HL-60 (cell line): ENCODE measurements around the gene CFAP44.

Source experiments
- DNase-seq, 2 experiments: peaks; one replicate each; pipeline ENCODE4 v3.0.0-alpha.2; 2010 to 2020; ENCODE audit warnings: low read depth in 1 of 2, low spot score in 1 of 2
- H3K27ac ChIP-seq: fragments of 250-450 bp; sonication (Bioruptor Pico); replicated peaks from 2 replicates; pipeline ENCODE4 v1.5.1; 2020; ENCODE audit warnings: mild to moderate bottlenecking, moderate library complexity
- H3K27me3 ChIP-seq: fragments of 250-450 bp; sonication (Bioruptor Pico); 2 replicates; pipeline ENCODE4 v1.5.1; 2021; ENCODE audit warnings: mild to moderate bottlenecking, moderate library complexity; ENCODE audit not compliant: insufficient read depth, poor library complexity, severe bottlenecking
- H3K4me3 ChIP-seq: replicated peaks from 2 replicates; pipeline ENCODE4 v1.5.1; 2011; ENCODE audit warnings: mild to moderate bottlenecking, control low read depth, low read length; ENCODE audit not compliant: insufficient read depth
- CTCF ChIP-seq: IDR thresholded peaks from one replicate; pipeline ENCODE4 v1.5.1; 2011; ENCODE audit warnings: low read length, control low read depth, inconsistent platforms; ENCODE audit not compliant: insufficient read depth
- GABPA ChIP-seq: IDR thresholded peaks from 2 replicates; pipeline ENCODE4 v1.6.1; 2012; ENCODE audit warnings: low read depth
- POLR2AphosphoS5 ChIP-seq: IDR thresholded peaks from 2 replicates; pipeline ENCODE4 v1.6.1; 2012; ENCODE audit warnings: low read depth
- SPI1 ChIP-seq: IDR thresholded peaks from 2 replicates; pipeline ENCODE4 v1.6.1; 2012; ENCODE audit warnings: low read depth, mild to moderate bottlenecking, borderline replicate concordance
- TF ChIP-seq, protein P1 (sequence below): IDR thresholded peaks from 2 replicates; pipeline ENCODE4 v1.6.1; 2012; ENCODE audit warnings: low read depth; ENCODE audit not compliant: insufficient replicate concordance

Gene CFAP44

DNA sequence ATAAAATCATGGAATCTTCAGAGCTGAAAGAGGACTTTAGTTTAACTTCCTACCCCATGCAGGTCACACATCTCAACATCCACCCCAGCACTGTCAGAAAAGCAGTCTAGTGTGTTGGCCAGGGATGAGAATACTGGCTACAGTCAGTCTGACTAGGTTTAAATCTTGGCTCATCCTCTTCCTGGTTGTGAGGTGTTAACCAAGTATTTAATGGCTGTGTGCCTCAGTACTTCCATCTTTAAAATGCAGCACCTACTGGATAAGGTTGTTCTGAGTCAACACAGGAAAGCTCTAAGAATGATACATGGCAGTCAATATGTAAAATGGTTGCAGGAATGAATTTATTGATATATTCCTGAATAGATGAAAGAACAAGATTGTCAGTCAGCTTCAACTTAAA lies 3.1 kb downstream of the CFAP44 start:
- H3K27me3 ChIP-seq = no peaks in the 10 kb centered on the region
- no peak for DNase-seq
- H3K4me3 ChIP-seq = no peak overlapping the region
- no peak overlapping the region for H3K27ac ChIP-seq
- TF ChIP-seq, protein P1, sequence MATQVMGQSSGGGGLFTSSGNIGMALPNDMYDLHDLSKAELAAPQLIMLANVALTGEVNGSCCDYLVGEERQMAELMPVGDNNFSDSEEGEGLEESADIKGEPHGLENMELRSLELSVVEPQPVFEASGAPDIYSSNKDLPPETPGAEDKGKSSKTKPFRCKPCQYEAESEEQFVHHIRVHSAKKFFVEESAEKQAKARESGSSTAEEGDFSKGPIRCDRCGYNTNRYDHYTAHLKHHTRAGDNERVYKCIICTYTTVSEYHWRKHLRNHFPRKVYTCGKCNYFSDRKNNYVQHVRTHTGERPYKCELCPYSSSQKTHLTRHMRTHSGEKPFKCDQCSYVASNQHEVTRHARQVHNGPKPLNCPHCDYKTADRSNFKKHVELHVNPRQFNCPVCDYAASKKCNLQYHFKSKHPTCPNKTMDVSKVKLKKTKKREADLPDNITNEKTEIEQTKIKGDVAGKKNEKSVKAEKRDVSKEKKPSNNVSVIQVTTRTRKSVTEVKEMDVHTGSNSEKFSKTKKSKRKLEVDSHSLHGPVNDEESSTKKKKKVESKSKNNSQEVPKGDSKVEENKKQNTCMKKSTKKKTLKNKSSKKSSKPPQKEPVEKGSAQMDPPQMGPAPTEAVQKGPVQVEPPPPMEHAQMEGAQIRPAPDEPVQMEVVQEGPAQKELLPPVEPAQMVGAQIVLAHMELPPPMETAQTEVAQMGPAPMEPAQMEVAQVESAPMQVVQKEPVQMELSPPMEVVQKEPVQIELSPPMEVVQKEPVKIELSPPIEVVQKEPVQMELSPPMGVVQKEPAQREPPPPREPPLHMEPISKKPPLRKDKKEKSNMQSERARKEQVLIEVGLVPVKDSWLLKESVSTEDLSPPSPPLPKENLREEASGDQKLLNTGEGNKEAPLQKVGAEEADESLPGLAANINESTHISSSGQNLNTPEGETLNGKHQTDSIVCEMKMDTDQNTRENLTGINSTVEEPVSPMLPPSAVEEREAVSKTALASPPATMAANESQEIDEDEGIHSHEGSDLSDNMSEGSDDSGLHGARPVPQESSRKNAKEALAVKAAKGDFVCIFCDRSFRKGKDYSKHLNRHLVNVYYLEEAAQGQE = no peak
- TF ChIP-seq SPI1 = no peak
- TF ChIP-seq GABPA = no peak
- TF ChIP-seq POLR2AphosphoS5 = no peak
- no peak for TF ChIP-seq CTCF

DNA sequence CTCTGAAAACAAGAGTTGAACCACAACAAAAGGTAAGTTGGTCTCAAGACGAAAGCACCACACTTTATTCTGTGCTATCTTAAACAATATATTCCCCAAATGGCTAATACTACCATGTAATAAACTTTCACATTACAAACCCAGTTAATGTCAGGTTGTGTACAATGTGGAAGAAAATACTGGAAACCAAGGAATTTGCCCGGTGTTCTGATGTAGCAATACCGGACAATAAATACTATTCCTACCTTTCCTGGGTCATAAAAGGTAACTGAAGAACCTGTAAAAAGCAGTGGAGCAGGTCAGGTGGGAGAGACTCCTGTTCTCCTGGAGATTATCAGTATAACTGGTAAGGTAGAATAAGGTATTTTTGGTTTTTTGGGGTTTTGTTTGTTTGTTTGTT lies 3.9 kb downstream of the CFAP44 start:
- no peak for DNase-seq
- H3K27me3 ChIP-seq = no peaks in the 10 kb centered on the region
- no peak overlapping the region for H3K4me3 ChIP-seq
- H3K27ac ChIP-seq = no peak overlapping the region
- no peak for TF ChIP-seq SPI1
- TF ChIP-seq, protein P1 = no peak
- no peak for TF ChIP-seq POLR2AphosphoS5
- no peak for TF ChIP-seq CTCF
- no peak for TF ChIP-seq GABPA

GRCh38 chr3:113436809-113437208 lies 4.5 kb downstream of the CFAP44 start:
- no peak overlapping the region for H3K27ac ChIP-seq
- H3K4me3 ChIP-seq = no peak overlapping the region
- DNase-seq = no peak
- no peak for TF ChIP-seq SPI1
- TF ChIP-seq, protein P1 = no peak
- no peak for TF ChIP-seq POLR2AphosphoS5
- TF ChIP-seq CTCF = no peak
- no peak for TF ChIP-seq GABPA
- H3K27me3 ChIP-seq = no peaks in the 10 kb centered on the region
